Measurements from ENCODE around the gene NECAP2. TPM values are rescaled to one million over a fixed set of nuclear protein-coding genes. Genes with fewer than 3 reads are reported as not detected.

NECAP2 gene
- total RNA-seq, 1 experiment from 2014 or later, result 107 TPM

Other genes starting within 250 kb of the NECAP2 start
- 4.7 and 7.4 TPM in 2 replicates for gene ARHGEF19, start 228.1 kb upstream of the NECAP2 start, total RNA-seq (2014; rRNA removed; shearing (Covaris generic))
- 2.8 and 3.5 TPM in 2 replicates for gene CPLANE2, start 203.5 kb upstream of the NECAP2 start, total RNA-seq (2014; rRNA removed; shearing (Covaris generic))
- 19.7 and 28.2 TPM in 2 replicates for gene FBXO42, start 88.2 kb upstream of the NECAP2 start, total RNA-seq (2014; rRNA removed; shearing (Covaris generic))
- 77.8 and 109 TPM in 2 replicates for gene SZRD1, start 73.5 kb upstream of the NECAP2 start, total RNA-seq (2014; rRNA removed; shearing (Covaris generic))
- not detected in 2 replicates for gene SPATA21, start 3.3 kb upstream of the NECAP2 start, total RNA-seq (2014; rRNA removed; shearing (Covaris generic))
- not detected in 2 replicates for gene RNU1-1, start 73.6 kb downstream of the NECAP2 start, total RNA-seq (2014; rRNA removed; shearing (Covaris generic))
- 10.3 and 27.6 TPM in 2 replicates for gene NBPF1, start 172.8 kb downstream of the NECAP2 start, total RNA-seq (2014; rRNA removed; shearing (Covaris generic))
- gene RNU1-3, start 226.2 kb downstream of the NECAP2 start, total RNA-seq (2014; rRNA removed; shearing (Covaris generic)), result not detected in 2 replicates

Data from G401 (cell line).